Hepatocyte (in vitro differentiated cells): ENCODE measurements around the gene EGLN1.

Experiments used
- CTCF ChIP-seq: fragments of 200-600 bp; sonication (generic); IDR thresholded peaks from 2 replicates; pipeline ENCODE4 v1.5.1; 2016; ENCODE audit warnings: antibody characterized with exemption, mild to moderate bottlenecking; ENCODE audit not compliant: poor library complexity
- EZH2 ChIP-seq: fragments of 200-600 bp; sonication (generic); IDR thresholded peaks from 2 replicates; pipeline ENCODE4 v1.6.1; 2016; ENCODE audit warnings: antibody characterized with exemption, mild to moderate bottlenecking, borderline replicate concordance

- TF ChIP-seq CTCF (no peak), EZH2 (no peak)
Measured at GRCh38 chr1:231351816-231352215, 70.3 kb downstream of the EGLN1 start.
